ENCODE measurements around the gene CACNA1I.

CACNA1I gene

GRCh38 chr22:39705386-39705785, 134.8 kb downstream of the CACNA1I start:
- DNase-seq = no peak

- no peak for DNase-seq
Observed at GRCh38 chr22:39706376-39707140, 136.0 kb downstream of the CACNA1I start.

GRCh38 chr22:39707351-39707750, 136.8 kb downstream of the CACNA1I start:
- DNase-seq = no peak

- no peak for DNase-seq
Observed at GRCh38 chr22:39707816-39708215, 137.3 kb downstream of the CACNA1I start.

GRCh38 chr22:39710380-39711150, 140.0 kb downstream of the CACNA1I start:
- no peak for DNase-seq

GRCh38 chr22:39712081-39712480, 141.5 kb downstream of the CACNA1I start:
- no peak for DNase-seq

- no peak for DNase-seq
Observed at GRCh38 chr22:39712751-39713525, 142.4 kb downstream of the CACNA1I start.

GRCh38 chr22:39713799-39714290, 143.3 kb downstream of the CACNA1I start:
- DNase-seq = no peak

GRCh38 chr22:39714321-39714720, 143.8 kb downstream of the CACNA1I start:
- DNase-seq = no peak

- no peak for DNase-seq
Observed at GRCh38 chr22:39715778-39716495, 145.4 kb downstream of the CACNA1I start.

GRCh38 chr22:39716534-39716933, 146.0 kb downstream of the CACNA1I start:
- no peak for DNase-seq

GRCh38 chr22:39717099-39717498, 146.5 kb downstream of the CACNA1I start:
- DNase-seq = no peak

GRCh38 chr22:39718206-39718605, 147.7 kb downstream of the CACNA1I start:
- no peak for DNase-seq

- no peak for DNase-seq
Observed at GRCh38 chr22:39718921-39719475, 148.4 kb downstream of the CACNA1I start.

GRCh38 chr22:39719559-39720450, 149.3 kb downstream of the CACNA1I start:
- no peak for DNase-seq

- no peak for DNase-seq
Observed at GRCh38 chr22:39721206-39722031, 150.9 kb downstream of the CACNA1I start.

GRCh38 chr22:39722032-39722325, 151.4 kb downstream of the CACNA1I start:
- no peak for DNase-seq

- no peak for DNase-seq
Observed at GRCh38 chr22:39722501-39722900, 151.9 kb downstream of the CACNA1I start.

- no peak for DNase-seq
Observed at GRCh38 chr22:39723463-39723862, 152.9 kb downstream of the CACNA1I start.

GRCh38 chr22:39723899-39724351, 153.4 kb downstream of the CACNA1I start:
- DNase-seq = no peak

Measured in CD4-positive, alpha-beta T cell treated with Interleukin-6 for 4 hours (primary cell).